ENCODE data around the gene CNKSR3. TPM values are rescaled to one million over a fixed set of nuclear protein-coding genes. Genes with fewer than 3 reads are reported as not detected.

Gene CNKSR3
- total RNA-seq, 1 donor from 2014 or later, result 8.8 TPM

GRCh38 chr6:154353626-154354025 is 156.9 kb downstream of the CNKSR3 start:
- H3K27ac ChIP-seq, result no peak overlapping the region
- Mint-ChIP-seq H3K4me3 (no peak overlapping the region), H3K9me3 (no peaks in the 10 kb centered on the region)

GRCh38 chr6:154352898-154353585 is 157.4 kb downstream of the CNKSR3 start:
- H3K27me3 Mint-ChIP-seq (ENCODE audit: insufficient read depth, low read depth), result peaks cover 2% of the 10 kb centered on the region
- H3K9me3 ChIP-seq (ENCODE audit: low read depth), result no peaks in the 10 kb centered on the region
- no peak overlapping the region for H3K4me3 ChIP-seq
- H3K4me3 Mint-ChIP-seq, result no peak overlapping the region
- no peaks in the 10 kb centered on the region for H3K27me3 ChIP-seq
- H3K36me3 Mint-ChIP-seq, result no peaks in the 10 kb centered on the region
- no peaks in the 10 kb centered on the region for H3F3A ChIP-seq (ENCODE audit: low read depth)
- H3K27ac Mint-ChIP-seq, result no peak overlapping the region
- no peaks in the 10 kb centered on the region for H3K4me1 Mint-ChIP-seq
- no peaks in the 10 kb centered on the region for H3K9me3 Mint-ChIP-seq
- no peak for TF ChIP-seq EZH2 (IDR thresholded peaks at IDR 0.05)
- TF ChIP-seq EZH2phosphoT487 (IDR thresholded peaks at IDR 0.05), result no peak
- no peak for TF ChIP-seq CTCF (IDR thresholded peaks at IDR 0.05)
- H3K4me1 ChIP-seq, result no peaks in the 10 kb centered on the region
- no peaks in the 10 kb centered on the region for H4K20me1 ChIP-seq (ENCODE audit: low read depth)
- no peaks in the 10 kb centered on the region for H3K79me2 ChIP-seq (ENCODE audit: low read depth)
- no peak overlapping the region for H3K4me2 ChIP-seq
- no peak overlapping the region for H3K9ac ChIP-seq
- H3K36me3 ChIP-seq, result no peaks in the 10 kb centered on the region
- H3K27ac ChIP-seq, result no peak overlapping the region
- no peak for DNase-seq (ENCODE audit: low spot score)
- H2AFZ ChIP-seq (replicated peaks), result no peak overlapping the region

More at GRCh38 chr6:154353626-154354025, 156.9 kb downstream of the CNKSR3 start:
- no peaks in the 10 kb centered on the region for H3K4me1 ChIP-seq
- no peaks in the 10 kb centered on the region for H3K27me3 ChIP-seq
- Mint-ChIP-seq H3K27ac (no peak overlapping the region), H3K36me3 (no peaks in the 10 kb centered on the region), H3K4me1 (no peaks in the 10 kb centered on the region), H3K27me3 (ENCODE audit: insufficient read depth, low read depth) (peaks cover 2% of the 10 kb centered on the region)
- H3K79me2 ChIP-seq (ENCODE audit: low read depth), result no peaks in the 10 kb centered on the region
- no peak for DNase-seq (ENCODE audit: low spot score)
- no peaks in the 10 kb centered on the region for H3K36me3 ChIP-seq
- TF ChIP-seq EZH2phosphoT487 (IDR thresholded peaks at IDR 0.05) (no peak), EZH2 (IDR thresholded peaks at IDR 0.05) (no peak), CTCF (IDR thresholded peaks at IDR 0.05) (no peak)
- no peak overlapping the region for H3K9ac ChIP-seq
- no peaks in the 10 kb centered on the region for H3F3A ChIP-seq (ENCODE audit: low read depth)
- no peaks in the 10 kb centered on the region for H3K9me3 ChIP-seq (ENCODE audit: low read depth)
- no peak overlapping the region for H2AFZ ChIP-seq (replicated peaks)
- H3K4me2 ChIP-seq, result no peak overlapping the region
- no peak overlapping the region for H3K4me3 ChIP-seq
- H4K20me1 ChIP-seq (ENCODE audit: low read depth), result no peaks in the 10 kb centered on the region

GRCh38 chr6:154350293-154350692 is 160.2 kb downstream of the CNKSR3 start:
- TF ChIP-seq EZH2phosphoT487 (IDR thresholded peaks at IDR 0.05) (no peak), EZH2 (IDR thresholded peaks at IDR 0.05) (no peak), CTCF (IDR thresholded peaks at IDR 0.05) (no peak)
- H3K36me3 Mint-ChIP-seq, result no peaks in the 10 kb centered on the region
- DNase-seq (ENCODE audit: low spot score), result no peak
- H3K4me3 Mint-ChIP-seq, result no peak overlapping the region
- no peaks in the 10 kb centered on the region for H3K9me3 Mint-ChIP-seq
- Histone ChIP-seq H3K4me2 (no peak overlapping the region), H3K27ac (no peak overlapping the region), H3K79me2 (ENCODE audit: low read depth) (no peaks in the 10 kb centered on the region), H3F3A (ENCODE audit: low read depth) (no peaks in the 10 kb centered on the region), H3K27me3 (no peaks in the 10 kb centered on the region), H4K20me1 (ENCODE audit: low read depth) (no peaks in the 10 kb centered on the region), H3K36me3 (no peaks in the 10 kb centered on the region), H2AFZ (replicated peaks) (no peak overlapping the region), H3K9ac (no peak overlapping the region), H3K4me3 (no peak overlapping the region), H3K9me3 (ENCODE audit: low read depth) (no peaks in the 10 kb centered on the region), H3K4me1 (no peaks in the 10 kb centered on the region)
- H3K27me3 Mint-ChIP-seq (ENCODE audit: insufficient read depth, low read depth), result peaks cover 2% of the 10 kb centered on the region
- H3K4me1 Mint-ChIP-seq, result no peaks in the 10 kb centered on the region
- no peak overlapping the region for H3K27ac Mint-ChIP-seq
